CD4-positive, alpha-beta T cell treated with Interleukin-15 for 4 hours (primary cell): Measurements from ENCODE around the gene CCDC117.
"Not testable (repeated sequence)": the region's sequence is repeated elsewhere in the genome, so short reads cannot be mapped to it uniquely, and the experiment has no call there.

Source experiments
- DNase-seq: peaks from one replicate; pipeline ENCODE4 v3.0.0-alpha.2; 2020; ENCODE audit warnings: low spot score

Gene CCDC117

GRCh38 chr22:28801845-28802594 lies 29.5 kb downstream of the CCDC117 start:
- no peak for DNase-seq

DNA sequence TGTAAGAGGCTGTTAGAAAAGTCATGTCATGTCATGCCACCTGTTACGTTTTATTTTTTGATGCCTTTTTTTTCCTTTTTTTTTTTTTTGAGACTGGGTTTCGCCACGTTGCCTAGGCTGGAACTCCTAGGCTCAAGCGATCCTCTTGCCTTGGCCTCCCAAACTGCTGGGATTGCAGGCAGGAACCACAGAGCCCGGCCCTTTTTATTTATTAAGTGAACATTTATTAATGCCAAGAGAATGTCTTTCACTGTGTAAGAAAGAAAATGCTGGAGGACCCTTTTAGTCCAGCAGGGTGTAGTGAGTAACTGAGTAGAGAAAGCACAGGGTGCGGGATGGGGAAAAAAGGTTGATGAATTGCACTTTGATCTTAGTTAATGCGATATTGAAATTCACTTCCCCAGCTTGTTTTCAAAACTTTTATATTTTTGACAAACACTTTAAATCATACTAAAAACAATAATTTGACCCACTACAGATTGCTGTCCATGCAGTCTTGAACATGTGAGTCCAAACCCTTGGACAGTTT lies 30.2 kb downstream of the CCDC117 start:
- DNase-seq = no peak

DNA sequence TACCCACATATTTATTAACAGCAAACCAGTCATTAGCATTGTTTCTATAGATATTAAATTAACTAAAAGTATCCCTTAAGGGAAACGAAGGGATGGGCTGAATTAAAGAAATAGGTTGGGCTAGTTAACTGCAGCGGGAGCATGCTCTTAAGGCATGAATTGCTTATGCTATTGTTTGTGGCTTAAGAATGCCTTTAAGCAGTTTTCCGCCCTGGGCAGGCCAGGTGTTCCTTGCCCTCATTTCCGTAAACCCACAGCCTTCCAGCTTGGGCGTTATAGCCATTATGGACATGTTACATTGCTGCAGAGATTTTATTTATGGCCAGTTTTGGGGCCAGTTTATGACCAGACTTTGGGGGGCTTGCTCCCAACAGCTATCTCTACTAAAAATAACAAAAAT lies 32.9 kb downstream of the CCDC117 start:
- DNase-seq = not testable (repeated sequence)

DNA sequence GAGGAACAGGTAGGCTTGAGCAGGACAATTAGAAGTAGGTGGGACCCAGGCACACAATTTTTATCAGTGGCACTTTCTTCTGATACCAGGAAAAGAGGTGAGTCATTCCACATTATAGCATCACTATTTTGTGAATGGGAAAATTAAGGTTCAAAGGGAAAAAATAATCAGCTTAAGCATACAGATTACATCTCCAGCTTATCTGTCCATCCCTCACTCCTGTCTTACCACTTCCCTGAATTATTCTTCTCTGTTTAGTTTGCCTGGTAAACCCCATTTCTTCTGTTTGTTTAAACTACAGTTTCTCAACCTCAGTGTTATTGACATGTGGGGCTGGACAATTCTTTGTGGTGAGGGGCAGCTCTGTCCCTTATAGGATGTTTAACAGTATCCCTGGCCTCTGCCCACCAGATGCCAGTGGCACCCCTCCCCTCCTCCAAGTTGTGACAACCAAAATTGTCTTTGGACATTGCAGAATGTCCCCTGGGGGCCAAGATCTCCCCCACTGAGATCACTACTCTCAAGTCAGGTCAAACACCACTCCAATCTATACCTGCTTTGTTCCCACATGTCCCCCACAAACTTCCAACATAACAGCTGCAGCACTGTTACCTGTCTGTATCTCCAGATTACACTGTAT lies 36.3 kb downstream of the CCDC117 start:
- DNase-seq = no peak

- peak; percentile 75 for DNase-seq
Measured at GRCh38 chr22:28810821-28811491, 38.5 kb downstream of the CCDC117 start.

DNA sequence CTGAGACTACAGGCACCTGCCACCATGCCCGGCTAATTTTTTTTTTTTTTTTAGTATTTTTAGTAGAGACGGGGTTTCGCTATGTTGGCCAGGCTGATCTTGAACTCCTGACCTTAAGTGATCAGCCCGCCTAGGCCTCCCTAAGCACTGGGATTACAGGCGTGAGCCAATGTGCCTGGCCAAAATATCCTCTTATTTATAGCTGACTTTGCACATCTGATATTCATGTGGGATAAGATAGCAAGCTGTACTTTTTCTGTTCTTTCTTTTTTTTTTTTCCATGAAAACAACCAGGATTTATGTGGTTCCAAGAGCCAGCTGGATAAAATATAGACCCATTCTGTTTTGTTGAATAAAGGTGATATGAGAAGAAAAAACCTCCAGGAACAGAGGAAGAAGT lies 40.0 kb downstream of the CCDC117 start:
- DNase-seq = no peak

DNA sequence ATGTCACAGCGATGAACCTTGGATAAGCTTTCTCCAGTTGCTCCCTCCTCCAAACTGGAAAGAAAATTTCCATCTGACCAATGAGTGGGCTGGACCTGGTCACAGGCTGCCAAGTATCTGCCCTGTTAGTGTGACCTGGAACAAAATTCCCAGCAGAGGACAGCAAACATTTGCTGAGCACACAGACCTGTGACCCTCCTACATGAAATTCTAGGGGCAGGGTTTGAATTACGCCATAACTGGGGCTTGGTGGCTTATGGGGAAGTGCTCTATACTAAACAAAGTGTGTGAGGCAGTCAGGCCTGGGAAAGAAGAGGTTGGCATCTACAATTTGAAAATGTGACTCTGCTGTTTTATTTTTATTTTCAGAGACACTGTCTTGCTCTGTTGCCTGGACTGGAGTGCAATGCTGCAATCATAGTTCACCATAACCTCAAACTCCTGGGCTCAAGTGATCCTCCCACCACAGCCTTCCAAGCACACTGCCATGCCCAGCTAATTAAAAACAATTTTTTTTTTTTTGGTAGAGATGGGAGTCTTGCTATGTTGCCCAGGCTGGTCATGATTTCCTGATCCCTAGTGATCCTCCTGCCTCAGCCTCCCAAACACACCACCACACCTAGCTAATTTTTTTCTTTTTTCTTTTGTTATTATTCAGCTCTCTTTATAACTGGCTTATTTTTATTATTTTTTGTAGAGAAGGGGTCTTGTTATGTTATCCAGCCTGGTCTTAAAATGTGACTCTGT lies 41.5 kb downstream of the CCDC117 start:
- DNase-seq = no peak

- DNase-seq = no peak
Measured at GRCh38 chr22:28815111-28815510, 42.6 kb downstream of the CCDC117 start.

GRCh38 chr22:28815729-28816128 lies 43.2 kb downstream of the CCDC117 start:
- no peak for DNase-seq

DNA sequence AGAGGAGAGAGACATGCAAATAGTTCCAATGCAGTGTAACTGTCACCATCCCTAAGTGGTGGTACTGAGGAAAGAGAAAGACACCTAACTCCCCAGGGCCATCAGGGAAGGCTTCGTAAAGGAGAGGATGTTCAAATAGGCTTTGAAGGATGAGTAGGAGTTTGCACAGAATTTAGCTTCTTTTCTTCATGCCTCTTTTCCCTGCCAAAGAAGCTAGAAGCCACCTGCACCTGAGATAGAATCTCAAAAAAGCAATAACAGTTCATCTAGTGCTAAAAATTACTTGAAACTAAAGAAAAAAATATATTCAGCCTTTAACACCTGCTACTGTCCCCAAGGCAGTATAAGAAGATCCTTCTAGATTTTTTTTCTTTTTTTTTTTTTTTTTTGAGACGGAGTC lies 44.6 kb downstream of the CCDC117 start:
- no peak for DNase-seq

GRCh38 chr22:28817919-28818859 lies 45.7 kb downstream of the CCDC117 start:
- DNase-seq = no peak

- DNase-seq = no peak
Measured at GRCh38 chr22:28819253-28820096, 47.0 kb downstream of the CCDC117 start.

DNA sequence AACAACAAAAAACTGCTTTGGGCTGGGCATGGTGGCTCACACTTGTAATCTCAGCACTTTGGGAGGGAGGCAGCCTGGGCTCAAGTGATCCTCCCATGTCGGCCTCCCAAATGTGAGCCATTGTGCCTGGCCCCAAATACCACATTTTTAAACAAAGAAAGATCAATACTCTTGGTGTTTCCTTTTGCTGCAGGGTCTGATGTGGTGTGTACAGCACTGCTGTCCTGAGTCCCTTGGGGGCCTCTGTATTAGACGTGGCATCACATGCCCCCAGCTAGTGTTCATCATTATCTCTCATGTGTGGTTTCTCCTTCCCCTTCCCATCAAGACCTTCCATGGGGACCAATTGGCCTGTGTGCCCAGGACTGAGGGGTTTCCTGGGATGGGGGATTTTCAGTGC lies 48.4 kb downstream of the CCDC117 start:
- no peak for DNase-seq

DNA sequence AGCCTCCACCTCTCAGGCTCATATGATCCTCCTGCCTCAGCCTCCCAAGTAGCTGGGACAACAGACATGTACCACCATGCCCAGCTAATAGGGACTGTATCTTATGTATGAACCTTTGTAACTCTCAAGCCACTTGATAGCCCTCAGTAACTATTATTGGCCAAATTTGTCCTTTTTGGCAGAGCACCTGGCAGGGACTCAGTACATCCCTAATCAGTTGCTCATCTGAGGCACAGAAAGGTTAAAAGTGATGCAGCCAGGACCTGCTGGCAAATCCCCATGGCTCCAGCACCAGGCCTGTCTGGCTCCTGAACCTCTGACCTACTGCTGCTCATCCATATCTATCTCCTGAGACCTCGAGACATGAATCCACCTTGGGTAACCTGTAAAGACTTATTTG lies 49.0 kb downstream of the CCDC117 start:
- DNase-seq = no peak

DNA sequence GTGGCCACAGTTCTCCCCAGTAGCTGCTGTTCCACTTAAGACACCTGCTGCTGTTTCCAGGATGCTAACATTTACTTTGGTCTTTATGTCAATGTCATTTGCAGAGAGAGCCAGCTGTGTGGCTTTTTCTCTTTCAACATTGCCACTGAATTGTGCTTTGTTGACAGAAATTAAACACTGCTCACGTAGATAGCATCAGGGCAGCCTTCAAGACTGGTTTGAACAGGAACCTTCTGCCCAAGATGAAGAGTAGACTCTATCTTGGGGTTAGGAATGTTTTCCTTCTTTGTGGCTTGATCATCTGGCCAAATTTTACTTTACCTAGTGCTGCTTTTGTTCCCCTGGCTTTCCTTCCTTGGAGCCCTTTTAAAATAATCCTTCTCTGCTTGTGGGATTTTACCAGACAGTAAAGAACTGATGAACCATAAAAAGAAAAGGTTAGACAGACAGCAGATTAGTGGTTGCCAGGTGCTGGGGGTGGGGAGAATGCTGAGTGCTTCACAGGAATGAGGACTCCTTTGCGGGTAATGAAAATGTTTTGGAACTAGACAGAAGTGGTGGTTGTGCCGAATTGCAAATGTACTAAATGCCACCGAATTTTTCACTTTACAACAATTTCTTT lies 50.5 kb downstream of the CCDC117 start:
- DNase-seq = peak; percentile 32

DNA sequence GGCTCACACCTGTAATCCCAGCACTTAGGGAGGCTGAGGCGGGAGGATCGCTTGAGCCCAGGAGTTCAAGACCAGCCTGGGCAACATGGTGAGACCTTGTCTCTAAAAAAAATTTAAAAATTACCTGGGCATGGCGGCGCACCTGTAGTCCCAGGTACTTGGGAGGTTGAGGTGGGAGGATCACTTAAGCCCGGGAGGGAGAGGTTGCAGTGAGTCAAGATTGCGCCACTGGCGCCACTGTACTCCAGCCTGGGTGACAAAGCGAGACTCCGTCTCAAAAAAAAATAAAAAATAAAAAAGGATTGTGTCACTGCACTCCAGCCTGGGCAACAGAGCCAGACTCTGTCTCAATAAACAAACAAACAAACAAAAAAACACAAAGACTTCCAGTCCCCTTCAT lies 52.0 kb downstream of the CCDC117 start:
- not testable (repeated sequence) for DNase-seq

DNA sequence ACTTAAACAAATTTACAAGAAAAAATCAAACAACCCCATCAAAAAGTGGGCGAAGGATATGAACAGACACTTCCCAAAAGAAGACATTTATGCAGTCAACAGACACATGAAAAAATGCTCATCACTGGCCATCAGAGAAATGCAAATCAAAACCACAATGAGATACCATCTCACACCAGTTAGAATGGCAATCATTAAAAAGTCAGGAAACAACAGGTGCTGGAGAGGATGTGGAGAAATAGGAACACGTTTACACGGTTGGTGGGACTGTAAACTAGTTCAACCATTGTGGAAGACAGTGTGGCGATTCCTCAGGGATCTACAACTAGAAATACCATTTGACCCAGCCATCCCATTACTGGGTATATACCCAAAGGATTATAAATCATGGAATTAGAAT lies 53.9 kb downstream of the CCDC117 start:
- not testable (repeated sequence) for DNase-seq

DNA sequence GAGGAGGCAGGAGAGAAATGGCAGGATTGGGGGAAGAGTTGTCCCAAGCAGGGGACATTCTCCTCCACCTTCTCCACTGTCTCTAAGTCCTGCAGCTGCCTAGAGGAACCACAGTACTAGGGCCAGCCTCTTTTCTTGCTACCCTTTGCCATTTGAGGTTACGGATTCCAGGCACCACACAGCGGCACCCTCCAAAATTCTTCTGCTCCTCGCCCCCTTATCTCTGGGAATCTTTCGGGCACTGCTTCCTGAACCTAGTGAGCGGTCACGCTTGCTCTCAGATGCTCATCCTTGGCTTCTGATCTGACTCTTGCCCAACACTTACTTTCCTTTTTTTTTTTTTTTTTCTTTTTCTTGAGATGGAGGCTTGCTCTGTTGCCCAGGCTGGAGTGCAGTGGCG lies 54.4 kb downstream of the CCDC117 start:
- DNase-seq = no peak

- DNase-seq = peak; percentile 77
Measured at GRCh38 chr22:28829358-28830181, 57.1 kb downstream of the CCDC117 start.
